Suprapubic skin (tissue), 3 donors: ENCODE results near the gene TRIM13.

Experiments used
- CTCF ChIP-seq, 2 donors: fragments of 200-600 bp in 1 of 2; fragments of 450-650 bp in 1 of 2; sonication (generic) in 1 of 2; IDR thresholded peaks; one replicate each; pipeline ENCODE4 v1.5.1; 2016 to 2019; ENCODE audit warnings: antibody characterized with exemption in 2 of 2, mild to moderate bottlenecking in 1 of 2, moderate library complexity in 1 of 2
- POLR2A ChIP-seq, 2 donors: fragments of 450-650 bp; IDR thresholded peaks; one replicate each; pipeline ENCODE4 v1.6.1; 2017; ENCODE audit warnings: antibody characterized with exemption in 2 of 2, mild to moderate bottlenecking in 2 of 2, moderate library complexity in 2 of 2

- no peak for TF ChIP-seq POLR2A (IDR thresholded peaks at IDR 0.05)
- no peak for TF ChIP-seq CTCF (IDR thresholded peaks at IDR 0.05)
Measured at GRCh38 chr13:50015750-50016149, 18.9 kb downstream of the TRIM13 start.
